HFF-Myc (cell line): ENCODE data around the gene KRT84.
A peak's percentile ranks its signal among the peaks of the same experiment; 100 is the strongest.

ENCODE experiments used
- DNase-seq: peaks from one replicate; pipeline ENCODE4 v3.0.0-alpha.2; 2011; ENCODE audit warnings: low read depth; ENCODE audit errors: extremely low read depth
- H3K4me3 ChIP-seq: replicated peaks from 2 replicates; pipeline ENCODE4 v1.5.1; 2011; ENCODE audit warnings: low read depth, mild to moderate bottlenecking, control low read depth, low read length
- TF ChIP-seq, protein P1 (sequence below): IDR thresholded peaks from 2 replicates; pipeline ENCODE4 v1.5.1; 2012; ENCODE audit warnings: mild to moderate bottlenecking, low read depth, low read length, control low read depth; ENCODE audit errors: missing control alignments

KRT84 gene

DNA sequence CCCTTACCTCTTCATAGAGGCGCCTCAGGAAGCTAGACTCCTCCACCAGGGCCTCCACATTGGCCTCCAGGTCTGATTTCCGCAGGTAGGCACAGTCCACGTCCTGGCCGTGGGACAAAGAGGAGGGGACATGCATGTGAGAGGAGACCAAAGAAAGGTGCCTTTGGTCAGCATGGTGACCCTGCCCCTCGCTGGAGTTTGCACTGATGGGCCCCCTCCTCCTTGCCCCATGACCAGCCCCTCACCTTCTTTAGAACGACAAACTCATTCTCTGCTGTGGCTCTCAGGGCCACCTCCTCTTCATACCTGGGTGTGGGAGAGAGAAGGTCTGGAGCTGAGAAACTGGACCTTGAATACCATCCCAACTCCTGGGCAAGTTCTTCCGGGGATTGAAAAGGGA, 21.4 kb downstream of the KRT84 start:
- DNase-seq: no peak
- TF ChIP-seq, protein P1, sequence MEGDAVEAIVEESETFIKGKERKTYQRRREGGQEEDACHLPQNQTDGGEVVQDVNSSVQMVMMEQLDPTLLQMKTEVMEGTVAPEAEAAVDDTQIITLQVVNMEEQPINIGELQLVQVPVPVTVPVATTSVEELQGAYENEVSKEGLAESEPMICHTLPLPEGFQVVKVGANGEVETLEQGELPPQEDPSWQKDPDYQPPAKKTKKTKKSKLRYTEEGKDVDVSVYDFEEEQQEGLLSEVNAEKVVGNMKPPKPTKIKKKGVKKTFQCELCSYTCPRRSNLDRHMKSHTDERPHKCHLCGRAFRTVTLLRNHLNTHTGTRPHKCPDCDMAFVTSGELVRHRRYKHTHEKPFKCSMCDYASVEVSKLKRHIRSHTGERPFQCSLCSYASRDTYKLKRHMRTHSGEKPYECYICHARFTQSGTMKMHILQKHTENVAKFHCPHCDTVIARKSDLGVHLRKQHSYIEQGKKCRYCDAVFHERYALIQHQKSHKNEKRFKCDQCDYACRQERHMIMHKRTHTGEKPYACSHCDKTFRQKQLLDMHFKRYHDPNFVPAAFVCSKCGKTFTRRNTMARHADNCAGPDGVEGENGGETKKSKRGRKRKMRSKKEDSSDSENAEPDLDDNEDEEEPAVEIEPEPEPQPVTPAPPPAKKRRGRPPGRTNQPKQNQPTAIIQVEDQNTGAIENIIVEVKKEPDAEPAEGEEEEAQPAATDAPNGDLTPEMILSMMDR: no peak
- no peak overlapping the region for H3K4me3 ChIP-seq

DNA sequence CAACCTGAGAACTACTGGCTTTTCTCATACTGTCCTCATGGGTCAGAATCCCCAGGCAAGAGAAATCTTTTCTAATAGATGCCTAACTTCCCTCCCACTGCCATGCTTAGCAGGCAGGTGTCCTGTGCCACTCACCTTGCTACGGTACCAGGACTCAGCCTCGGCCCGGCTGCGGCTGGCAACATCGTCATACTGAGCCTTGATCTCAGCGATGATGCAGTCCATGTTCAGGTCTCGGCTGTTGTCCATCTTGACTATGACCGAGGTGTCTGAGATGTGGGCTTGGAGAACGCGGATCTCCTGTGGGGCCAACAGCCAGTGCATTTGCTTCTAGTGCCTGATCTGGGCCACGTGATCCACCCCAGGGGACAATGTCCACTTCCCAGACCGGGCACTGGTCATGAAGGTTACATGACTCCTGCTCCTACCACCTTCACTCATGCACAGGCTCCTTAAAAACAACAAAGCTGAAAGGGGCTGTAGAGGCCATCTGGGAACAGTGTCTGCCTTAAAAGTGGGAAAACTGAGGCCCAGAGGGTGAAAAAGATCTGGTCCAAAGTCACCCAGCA, 22.3 kb downstream of the KRT84 start:
- H3K4me3 ChIP-seq: no peak overlapping the region
- TF ChIP-seq, protein P1: no peak
- DNase-seq: no peak

DNA sequence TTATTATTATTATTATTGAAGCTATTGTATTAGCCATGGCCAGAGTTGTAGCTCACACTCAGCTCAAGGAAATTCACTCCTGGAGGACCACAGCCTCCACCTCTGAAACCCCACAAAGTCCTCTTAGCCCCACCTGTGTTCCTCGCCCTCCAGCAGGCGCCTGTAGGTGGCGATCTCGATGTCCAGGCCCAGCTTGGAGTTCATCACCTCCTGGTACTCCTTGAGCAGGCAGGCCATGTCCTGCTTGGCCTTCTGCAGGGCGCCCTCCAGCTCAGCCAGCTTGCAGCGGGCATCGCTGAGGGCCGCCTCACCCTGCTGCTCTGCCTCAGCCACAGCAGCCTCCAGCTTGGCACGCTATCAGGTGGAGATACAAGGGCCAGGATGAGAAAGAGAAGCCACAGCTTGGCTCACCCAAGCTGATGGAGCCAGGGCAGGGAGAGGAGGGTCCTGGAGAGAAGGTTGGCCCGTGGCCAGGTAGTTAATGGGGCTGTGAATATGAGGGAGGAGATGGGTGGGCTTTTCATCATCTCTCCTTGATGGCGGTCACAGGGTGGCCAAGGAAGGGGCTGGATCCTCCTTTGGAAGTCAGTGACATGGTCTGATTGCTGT, 23.2 kb downstream of the KRT84 start:
- no peak overlapping the region for H3K4me3 ChIP-seq
- DNase-seq: no peak
- TF ChIP-seq, protein P1: peak; percentile 33

DNA sequence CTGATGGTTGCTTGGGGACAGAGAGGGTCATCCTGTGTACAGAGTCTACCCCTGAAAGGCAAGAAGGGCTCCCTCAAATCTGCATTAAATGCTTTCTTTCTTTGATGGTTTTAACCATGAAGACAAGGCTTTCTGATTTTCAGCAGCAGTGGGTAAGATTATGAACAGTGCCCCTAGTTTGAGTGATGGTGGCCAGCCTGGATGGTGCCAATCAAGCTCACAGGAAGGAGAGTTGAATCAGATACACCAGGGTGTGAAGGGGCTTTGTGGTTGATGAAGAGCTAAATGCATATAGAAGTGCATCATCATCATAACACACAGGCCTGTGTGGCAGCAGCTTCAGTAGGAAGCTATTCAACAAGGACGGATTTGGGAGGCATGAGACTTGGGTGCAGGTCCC, 23.9 kb downstream of the KRT84 start:
- no peak for DNase-seq
- TF ChIP-seq, protein P1: no peak
- no peak overlapping the region for H3K4me3 ChIP-seq

DNA sequence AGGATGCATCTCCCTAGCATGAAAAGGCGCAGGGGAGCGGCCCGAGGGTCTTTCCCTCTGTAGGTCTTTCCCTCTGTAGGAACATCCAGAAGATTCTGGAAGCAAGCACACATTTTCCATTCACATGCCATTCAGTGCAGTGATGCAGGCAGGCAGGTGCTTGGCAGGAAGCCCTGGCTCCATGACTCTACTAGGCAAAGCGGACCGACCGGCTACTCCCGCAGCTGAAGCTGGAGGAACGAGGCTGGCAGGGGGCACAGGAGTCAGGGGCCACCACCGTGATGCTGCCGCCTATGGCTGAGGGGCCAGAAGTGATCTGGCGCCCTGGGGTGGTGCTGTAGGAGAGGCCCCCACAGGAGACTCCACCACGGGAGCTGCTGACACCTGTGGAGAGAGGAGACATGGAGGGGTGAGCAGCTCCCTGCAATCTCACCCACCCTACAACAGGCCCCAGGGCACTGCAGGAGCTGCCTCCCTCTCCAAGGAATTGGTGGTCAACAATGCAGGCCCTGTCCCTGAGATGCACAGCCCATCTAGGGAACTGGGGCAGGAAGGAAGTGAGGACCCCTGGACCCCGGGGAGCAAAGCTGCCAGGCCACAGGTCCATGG, 24.7 kb downstream of the KRT84 start:
- TF ChIP-seq, protein P1: no peak
- no peak overlapping the region for H3K4me3 ChIP-seq
- no peak for DNase-seq

DNA sequence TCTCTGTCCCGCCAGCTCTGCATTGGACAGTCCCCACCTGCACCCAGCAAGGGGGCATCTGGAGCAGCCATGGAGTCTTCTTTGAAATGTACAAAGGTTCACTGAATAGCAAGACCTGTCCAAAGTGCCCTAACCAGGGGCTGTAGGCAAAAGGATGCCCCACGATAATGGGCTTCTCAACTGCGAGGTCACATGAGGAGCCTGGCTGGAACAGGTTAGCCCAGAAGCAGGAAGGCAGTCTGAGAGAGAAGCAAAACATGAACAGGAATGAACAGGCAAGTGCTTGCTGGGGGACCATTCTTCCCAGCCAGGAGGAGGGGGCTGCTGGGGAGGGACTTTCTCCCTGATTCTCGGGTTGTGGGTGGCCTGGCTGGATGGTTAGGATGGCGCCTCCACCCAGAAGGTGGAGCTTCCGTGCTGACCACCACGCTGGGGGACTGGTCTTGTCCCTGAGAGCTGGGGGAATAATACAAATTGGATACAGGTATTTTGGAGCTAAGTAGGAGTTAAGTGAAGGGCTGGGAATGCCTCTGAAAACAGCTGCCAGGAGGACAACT, 25.3 kb downstream of the KRT84 start:
- DNase-seq: no peak
- H3K4me3 ChIP-seq: no peak overlapping the region
- TF ChIP-seq, protein P1: no peak
